A549 (cell line): ENCODE measurements around the gene NDUFB8. TPM values are rescaled to one million over a fixed set of nuclear protein-coding genes. Genes with fewer than 3 reads are reported as not detected.

Experiments
- ATAC-seq, 2 experiments: fragments of 200-7000 bp in 1 of 2; fragments of >200 bp in 1 of 2; cut with Nextera tagmentation in 1 of 2; cut with Tn5 transposase in 1 of 2; 3 replicates each; pipeline versions ENCODE4 v1.8.0 to v1.9.1; 2018 to 2020; ENCODE audit warnings: mild to moderate bottlenecking in 1 of 2, moderate library complexity in 1 of 2
- CTCF ChIA-PET: fragments of 300-600 bp; sonication (Branson Sonifier 250); formaldehyde crosslinking; extraction: SDS; loops from one replicate; lab custom pipeline; 2021; ENCODE audit warnings: antibody characterized with exemption, inconsistent platforms; lab: Yijun Ruan, JAX
- POLR2A ChIA-PET: fragments of 350-600 bp; formaldehyde crosslinking; extraction: SDS; loops from one replicate; lab custom pipeline; 2021; ENCODE audit warnings: antibody characterized with exemption, inconsistent platforms; lab: Yijun Ruan, JAX
- DNase-seq, 2 experiments: peaks; one replicate each; pipeline versions ENCODE4 v3.0.0 to v3.0.0-alpha.2; 2011 to 2016; ENCODE audit warnings: low read depth in 1 of 2, low spot score in 1 of 2
- FAIRE-seq: peaks from 2 replicates; lab custom pipeline; 2011; peaks lifted over from hg19 to GRCh38; lab: Jason Lieb, UNC
- H3K27ac ChIP-seq, 2 experiments: fragments of >200 bp; sonication (Bioruptor Twin); formaldehyde crosslinking; 3 replicates each; pipeline ENCODE4 v1.5.1; 2016 to 2017
- H3K4me1 ChIP-seq: fragments of >200 bp; sonication (Bioruptor Twin); formaldehyde crosslinking; 3 replicates; pipeline ENCODE4 v1.6.1; 2016
- H3K4me2 ChIP-seq: fragments of >200 bp; sonication (Bioruptor Twin); formaldehyde crosslinking; 3 replicates; pipeline ENCODE4 v1.6.1; 2016
- H3K4me3 ChIP-seq: fragments of >200 bp; sonication (Bioruptor Twin); formaldehyde crosslinking; 3 replicates; pipeline ENCODE4 v1.5.1; 2016
- H3K9me3 ChIP-seq: fragments of >200 bp; sonication (Bioruptor Twin); formaldehyde crosslinking; 3 replicates; pipeline ENCODE4 v1.6.1; 2016
- ATOH8 ChIP-seq: fragments of 250-450 bp; sonication (Bioruptor Pico); IDR thresholded peaks from 2 replicates; pipeline ENCODE4 v1.5.0; 2020; ENCODE audit warnings: low read depth, mild to moderate bottlenecking, moderate library complexity
- CBX8 ChIP-seq: fragments of 200-600 bp; sonication (generic); IDR thresholded peaks from 2 replicates; pipeline ENCODE4 v1.6.1; 2016
- CEBPB ChIP-seq, 2 experiments: fragments of >200 bp in 1 of 2; sonication (Bioruptor Twin) in 1 of 2; formaldehyde crosslinking in 1 of 2; IDR thresholded peaks; 2 replicates each; pipeline ENCODE4 v1.6.1; 2012 to 2016
- CTCF ChIP-seq: fragments of >200 bp; sonication (Bioruptor Twin); formaldehyde crosslinking; IDR thresholded peaks from 3 replicates; pipeline ENCODE4 v1.5.1; 2016
- E2F6 ChIP-seq: IDR thresholded peaks from 2 replicates; pipeline ENCODE4 v1.6.1; 2012; ENCODE audit warnings: low read depth, borderline replicate concordance
- EP300 ChIP-seq, 2 experiments: fragments of >200 bp; sonication (Bioruptor Twin); formaldehyde crosslinking; IDR thresholded peaks; 2 replicates in 1 of 2; 3 replicates in 1 of 2; pipeline ENCODE4 v1.6.1; 2016 to 2017
- FOSL2 ChIP-seq, 2 experiments: fragments of 450-650 bp in 1 of 2; fragments of >200 bp in 1 of 2; sonication (Bioruptor Twin) in 1 of 2; formaldehyde crosslinking; IDR thresholded peaks; 2 replicates each; pipeline versions ENCODE4 v1.5.0 to v1.6.1; 2016 to 2020; ENCODE audit warnings: mild to moderate bottlenecking in 1 of 2, moderate library complexity in 1 of 2
- HOXA7 ChIP-seq: fragments of 250-450 bp; sonication (Bioruptor Pico); IDR thresholded peaks from 2 replicates; pipeline ENCODE4 v1.5.0; 2020; ENCODE audit warnings: mild to moderate bottlenecking, moderate library complexity
- NR3C1 ChIP-seq: fragments of >200 bp; sonication (Bioruptor Twin); formaldehyde crosslinking; IDR thresholded peaks from 3 replicates; pipeline ENCODE4 v1.6.1; 2017
- RAD21 ChIP-seq, 2 experiments: fragments of >200 bp in 1 of 2; sonication (Bioruptor Twin) in 1 of 2; formaldehyde crosslinking in 1 of 2; IDR thresholded peaks in 1 of 2; conservative IDR thresholded peaks in 1 of 2; 2 replicates in 1 of 2; 3 replicates in 1 of 2; pipeline ENCODE4 v1.6.1; 2012 to 2018; ENCODE audit warnings: inconsistent platforms in 1 of 2
- RFX5 ChIP-seq: fragments of 450-650 bp; IDR thresholded peaks from 2 replicates; pipeline ENCODE4 v1.7.1; 2014; ENCODE audit warnings: antibody characterized with exemption, mild to moderate bottlenecking, moderate library complexity
- RNF2 ChIP-seq: fragments of 200-600 bp; sonication (generic); IDR thresholded peaks from 2 replicates; pipeline ENCODE4 v1.6.1; 2016; ENCODE audit warnings: low read depth, mild to moderate bottlenecking, antibody characterized with exemption, moderate library complexity, borderline replicate concordance
- SMC3 ChIP-seq: fragments of >200 bp; sonication (Bioruptor Twin); formaldehyde crosslinking; IDR thresholded peaks from 3 replicates; pipeline ENCODE4 v1.6.1; 2018; ENCODE audit warnings: inconsistent platforms
- TP53 ChIP-seq: fragments of 250-450 bp; sonication (Bioruptor Pico); IDR thresholded peaks from 2 replicates; pipeline ENCODE4 v1.5.0; 2021; ENCODE audit warnings: mild to moderate bottlenecking, moderate library complexity
- ZC3H11A ChIP-seq: fragments of 450-650 bp; IDR thresholded peaks from 2 replicates; pipeline ENCODE4 v1.6.1; 2014; ENCODE audit warnings: antibody characterized with exemption, mild to moderate bottlenecking
- WGBS: methylation state at CpG from one replicate; pipeline ENCODE4 v1.1.6; 2017; ENCODE audit errors: missing lambda C conversion rate; 5-methylcytosine and 5-hydroxymethylcytosine counted together
- polyA plus RNA-seq, 4 experiments: library from polyadenylated mRNA; depleted of rRNA in 3 of 4; stranded (reverse); fragments of >200 nt; fragmentation: RNase III in 1 of 4; extraction: RNeasy Plus Mini Kit Qiagen cat#74134 plus additional on column Dnase treatment in 1 of 4; gene quantifications; 2 replicates in 3 of 4; 3 replicates in 1 of 4; pipeline ENCODE4 v1.2.3, GENCODE V29; 2011 to 2017
- TF ChIP-seq, protein P1 (sequence below): IDR thresholded peaks from 2 replicates; pipeline ENCODE4 v1.6.1; 2012
- TF ChIP-seq, protein P2 (sequence below): fragments of >200 bp; sonication (Bioruptor Twin); formaldehyde crosslinking; IDR thresholded peaks from 3 replicates; pipeline ENCODE4 v1.6.1; 2016
- TF ChIP-seq, protein P3 (sequence below): IDR thresholded peaks from 2 replicates; pipeline ENCODE4 v1.6.1; 2012
- TF ChIP-seq, protein P4 (sequence below): fragments of 250-450 bp; sonication (Bioruptor Pico); IDR thresholded peaks from 2 replicates; pipeline ENCODE4 v1.5.0; 2021; ENCODE audit warnings: mild to moderate bottlenecking, moderate library complexity, borderline replicate concordance

Gene NDUFB8
- polyA plus RNA-seq, 2 of the 4 experiments (the other 2 are of a cell fraction), result 221 to 333 TPM

DNA sequence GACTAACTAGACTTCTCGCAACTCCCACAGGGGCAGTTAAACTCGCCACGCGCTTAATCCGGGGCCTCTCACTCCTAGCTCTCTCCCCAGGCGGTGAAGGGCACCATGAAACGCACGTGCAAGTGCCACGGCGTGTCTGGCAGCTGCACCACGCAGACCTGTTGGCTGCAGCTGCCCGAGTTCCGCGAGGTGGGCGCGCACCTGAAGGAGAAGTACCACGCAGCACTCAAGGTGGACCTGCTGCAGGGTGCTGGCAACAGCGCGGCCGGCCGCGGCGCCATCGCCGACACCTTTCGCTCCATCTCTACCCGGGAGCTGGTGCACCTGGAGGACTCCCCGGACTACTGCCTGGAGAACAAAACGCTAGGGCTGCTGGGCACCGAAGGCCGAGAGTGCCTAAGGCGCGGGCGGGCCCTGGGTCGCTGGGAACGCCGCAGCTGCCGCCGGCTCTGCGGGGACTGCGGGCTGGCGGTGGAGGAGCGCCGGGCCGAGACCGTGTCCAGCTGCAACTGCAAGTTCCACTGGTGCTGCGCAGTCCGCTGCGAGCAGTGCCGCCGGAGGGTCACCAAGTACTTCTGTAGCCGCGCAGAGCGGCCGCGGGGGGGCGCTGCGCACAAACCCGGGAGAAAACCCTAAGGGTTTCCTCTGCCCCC is 47.4 kb downstream of the NDUFB8 start:
- 7% methylated on average over 22 of the region's 59 CpGs for WGBS

More for the DNA sequence above, 47.4 kb downstream of the NDUFB8 start:
- Histone ChIP-seq H3K4me3 (peak overlapping the region; percentile 44), H3K4me2 (peak overlapping the region; percentile 99)
- POLR2A ChIA-PET, result interaction anchor here (1.0 to 1.2 kb wide), 3 partner anchors 12 to 135 kb away, joined by 3 to 4 read pairs (median 4); partner anchors contain the start of genes HIF1AN and SCD
- TF ChIP-seq ZC3H11A (no peak), NR3C1 (no peak), SMC3 (peak; percentile 50; the same call in 2 of the 3 replicates), E2F6 (no peak), FOSL2 (IDR thresholded peaks at IDR 0.05) (no peak), FOSL2 (CRISPR knock-in tag; IDR thresholded peaks at IDR 0.05) (no peak), RAD21 (conservative IDR thresholded peaks at IDR 0.05 in 1 of 2, IDR thresholded peaks at IDR 0.05 in 1 of 2) (peak; percentile 44 to 50), RFX5 (peak; percentile 88), HOXA7 (CRISPR knock-in tag) (no peak), CBX8 (no peak), CTCF (peak; percentile 87), CEBPB (IDR thresholded peaks at IDR 0.05) (no peak), TP53 (CRISPR knock-in tag) (no peak), RNF2 (0 out of 2 replicates have a peak, but pooled peaks have one; percentile 32), ATOH8 (CRISPR knock-in tag) (no peak), EP300 (IDR thresholded peaks at IDR 0.05) (no peak)
- TF ChIP-seq, protein P1, sequence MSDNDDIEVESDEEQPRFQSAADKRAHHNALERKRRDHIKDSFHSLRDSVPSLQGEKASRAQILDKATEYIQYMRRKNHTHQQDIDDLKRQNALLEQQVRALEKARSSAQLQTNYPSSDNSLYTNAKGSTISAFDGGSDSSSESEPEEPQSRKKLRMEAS, result peak; percentile 64
- TF ChIP-seq, protein P2, sequence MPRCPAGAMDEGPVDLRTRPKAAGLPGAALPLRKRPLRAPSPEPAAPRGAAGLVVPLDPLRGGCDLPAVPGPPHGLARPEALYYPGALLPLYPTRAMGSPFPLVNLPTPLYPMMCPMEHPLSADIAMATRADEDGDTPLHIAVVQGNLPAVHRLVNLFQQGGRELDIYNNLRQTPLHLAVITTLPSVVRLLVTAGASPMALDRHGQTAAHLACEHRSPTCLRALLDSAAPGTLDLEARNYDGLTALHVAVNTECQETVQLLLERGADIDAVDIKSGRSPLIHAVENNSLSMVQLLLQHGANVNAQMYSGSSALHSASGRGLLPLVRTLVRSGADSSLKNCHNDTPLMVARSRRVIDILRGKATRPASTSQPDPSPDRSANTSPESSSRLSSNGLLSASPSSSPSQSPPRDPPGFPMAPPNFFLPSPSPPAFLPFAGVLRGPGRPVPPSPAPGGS, result no peak
- TF ChIP-seq, protein P3, sequence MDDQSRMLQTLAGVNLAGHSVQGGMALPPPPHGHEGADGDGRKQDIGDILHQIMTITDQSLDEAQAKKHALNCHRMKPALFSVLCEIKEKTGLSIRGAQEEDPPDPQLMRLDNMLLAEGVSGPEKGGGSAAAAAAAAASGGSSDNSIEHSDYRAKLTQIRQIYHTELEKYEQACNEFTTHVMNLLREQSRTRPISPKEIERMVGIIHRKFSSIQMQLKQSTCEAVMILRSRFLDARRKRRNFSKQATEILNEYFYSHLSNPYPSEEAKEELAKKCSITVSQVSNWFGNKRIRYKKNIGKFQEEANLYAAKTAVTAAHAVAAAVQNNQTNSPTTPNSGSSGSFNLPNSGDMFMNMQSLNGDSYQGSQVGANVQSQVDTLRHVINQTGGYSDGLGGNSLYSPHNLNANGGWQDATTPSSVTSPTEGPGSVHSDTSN, result no peak
- TF ChIP-seq, protein P4, sequence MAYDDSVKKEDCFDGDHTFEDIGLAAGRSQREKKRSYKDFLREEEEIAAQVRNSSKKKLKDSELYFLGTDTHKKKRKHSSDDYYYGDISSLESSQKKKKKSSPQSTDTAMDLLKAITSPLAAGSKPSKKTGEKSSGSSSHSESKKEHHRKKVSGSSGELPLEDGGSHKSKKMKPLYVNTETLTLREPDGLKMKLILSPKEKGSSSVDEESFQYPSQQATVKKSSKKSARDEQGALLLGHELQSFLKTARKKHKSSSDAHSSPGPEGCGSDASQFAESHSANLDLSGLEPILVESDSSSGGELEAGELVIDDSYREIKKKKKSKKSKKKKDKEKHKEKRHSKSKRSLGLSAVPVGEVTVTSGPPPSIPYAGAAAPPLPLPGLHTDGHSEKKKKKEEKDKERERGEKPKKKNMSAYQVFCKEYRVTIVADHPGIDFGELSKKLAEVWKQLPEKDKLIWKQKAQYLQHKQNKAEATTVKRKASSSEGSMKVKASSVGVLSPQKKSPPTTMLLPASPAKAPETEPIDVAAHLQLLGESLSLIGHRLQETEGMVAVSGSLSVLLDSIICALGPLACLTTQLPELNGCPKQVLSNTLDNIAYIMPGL (CRISPR knock-in tag), result no peak
- TF ChIP-seq, all 56 proteins: peak for 6
- CTCF ChIA-PET, result interaction anchor here (0.6 to 25.5 kb wide), 38 partner anchors 9 to 624 kb away, joined by 3 to 381 read pairs (median 5); partner anchors contain the start of genes SEC31B and WNT8B
- Histone ChIP-seq H3K4me1 (0 out of 3 replicates have a peak, but pooled peaks cover 3% of the 10 kb centered on the region), H3K9me3 (no peaks in the 10 kb centered on the region), H3K27ac (peak overlapping the region in 1 of 2 experiments; percentile 52; a peak in 2 of 6 replicates)
- ATAC-seq (peak; percentile 80 to 90), FAIRE-seq (no peak), DNase-seq (peak; percentile 80 to 83)
